SU-DHL-6 (cell line): ENCODE data around the gene S100P.

Experiments used
- H2AFZ ChIP-seq: fragments of 200-600 bp; sonication (generic); 2 replicates; pipeline ENCODE4 v1.6.1; 2014; ENCODE audit warnings: low read depth, mild to moderate bottlenecking, moderate library complexity, mixed read lengths, antibody characterized with exemption, low read length; ENCODE audit not compliant: severe bottlenecking
- H3F3A ChIP-seq: fragments of 200-600 bp; shearing (Covaris generic); 2 replicates; pipeline ENCODE4 v1.6.0; 2016; ENCODE audit warnings: antibody characterized with exemption, mild to moderate bottlenecking; ENCODE audit not compliant: insufficient read depth
- H3K27ac ChIP-seq: fragments of 200-600 bp; sonication (generic); 2 replicates; pipeline ENCODE4 v1.5.1; 2016; ENCODE audit warnings: low read depth, mild to moderate bottlenecking, low read length, moderate library complexity, mixed read lengths
- H3K27me3 ChIP-seq: fragments of 200-600 bp; sonication (generic), shearing (Covaris generic); 2 replicates; pipeline ENCODE4 v1.6.0; 2014; ENCODE audit warnings: mild to moderate bottlenecking, low read length
- H3K36me3 ChIP-seq: fragments of 200-600 bp; sonication (generic); 2 replicates; pipeline ENCODE4 v1.6.1; 2014; ENCODE audit warnings: mild to moderate bottlenecking, low read length, mixed read lengths
- H3K4me2 ChIP-seq: fragments of 300-600, 200-600 bp; shearing (Covaris generic), sonication (generic); 2 replicates; pipeline ENCODE4 v1.6.0; 2014; ENCODE audit warnings: low read length, low read depth, mild to moderate bottlenecking; ENCODE audit not compliant: poor library complexity, severe bottlenecking
- H3K4me3 ChIP-seq: fragments of 200-600 bp; sonication (generic); 2 replicates; pipeline ENCODE4 v1.5.1; 2014; ENCODE audit warnings: antibody characterized with exemption, low read length, mild to moderate bottlenecking, mixed read lengths; ENCODE audit not compliant: insufficient read depth, poor library complexity, severe bottlenecking
- H3K79me2 ChIP-seq: fragments of 200-600 bp; sonication (generic); 2 replicates; pipeline ENCODE4 v1.6.1; 2014; ENCODE audit warnings: mild to moderate bottlenecking, low read length, moderate library complexity; ENCODE audit not compliant: insufficient read depth
- H3K9ac ChIP-seq: fragments of 200-600 bp; sonication (generic); 2 replicates; pipeline ENCODE4 v1.7.0; 2014; ENCODE audit warnings: mild to moderate bottlenecking, low read length
- H3K9me2 ChIP-seq: fragments of 200-600 bp; sonication (generic); replicated peaks from 2 replicates; pipeline ENCODE4 v1.6.1; 2014; ENCODE audit warnings: low read length; ENCODE audit not compliant: insufficient read depth
- H3K9me3 ChIP-seq: fragments of 200-600 bp; sonication (generic); 2 replicates; pipeline ENCODE4 v1.6.1; 2014; ENCODE audit warnings: low read length, mixed read lengths; ENCODE audit not compliant: insufficient read depth
- H4K20me1 ChIP-seq: fragments of 200-600 bp; sonication (generic); 2 replicates; pipeline ENCODE4 v1.6.1; 2014; ENCODE audit warnings: low read depth, mild to moderate bottlenecking, antibody characterized with exemption, low read length, moderate library complexity, mixed read lengths
- CTCF ChIP-seq: fragments of 200-600 bp; sonication (generic); IDR thresholded peaks from one replicate; pipeline ENCODE4 v1.5.1; 2017; ENCODE audit warnings: antibody characterized with exemption, mild to moderate bottlenecking, low read length, moderate library complexity; ENCODE audit not compliant: insufficient read depth, poor library complexity, severe bottlenecking
- EZH2phosphoT487 ChIP-seq: fragments of 200-600 bp; sonication (generic), shearing (Covaris generic); conservative IDR thresholded peaks from 2 replicates; pipeline ENCODE4 v1.6.1; 2018; ENCODE audit warnings: mild to moderate bottlenecking, antibody characterized with exemption, low read length, moderate library complexity, mixed read lengths

S100P gene

GRCh38 chr4:6663596-6664393, 29.9 kb upstream of the S100P start:
- Histone ChIP-seq H3K4me3 (no peak overlapping the region), H3K36me3 (no peaks in the 10 kb centered on the region), H4K20me1 (no peaks in the 10 kb centered on the region), H3K79me2 (no peaks in the 10 kb centered on the region), H3K27ac (no peak overlapping the region), H3K27me3 (no peaks in the 10 kb centered on the region), H3K9me3 (no peaks in the 10 kb centered on the region), H2AFZ (no peak overlapping the region), H3F3A (no peaks in the 10 kb centered on the region), H3K9me2 (no peaks in the 10 kb centered on the region), H3K4me2 (no peak overlapping the region), H3K9ac (no peak overlapping the region)
- TF ChIP-seq EZH2phosphoT487 (no peak), CTCF (no peak)

- no peaks in the 10 kb centered on the region for H3K9me2 ChIP-seq
- no peak overlapping the region for H3K4me3 ChIP-seq
- no peaks in the 10 kb centered on the region for H3F3A ChIP-seq
- TF ChIP-seq CTCF (no peak), EZH2phosphoT487 (no peak)
- H3K36me3 ChIP-seq, result no peaks in the 10 kb centered on the region
- H4K20me1 ChIP-seq, result no peaks in the 10 kb centered on the region
- no peaks in the 10 kb centered on the region for H3K79me2 ChIP-seq
- no peak overlapping the region for H3K9ac ChIP-seq
- no peaks in the 10 kb centered on the region for H3K27me3 ChIP-seq
- H3K9me3 ChIP-seq, result no peaks in the 10 kb centered on the region
- H3K4me2 ChIP-seq, result no peak overlapping the region
- no peak overlapping the region for H2AFZ ChIP-seq
- no peak overlapping the region for H3K27ac ChIP-seq
Observed at GRCh38 chr4:6665320-6665654, 28.4 kb upstream of the S100P start.

- H3K9ac ChIP-seq, result no peak overlapping the region
- TF ChIP-seq CTCF (no peak), EZH2phosphoT487 (no peak)
- no peak overlapping the region for H3K4me2 ChIP-seq
- no peaks in the 10 kb centered on the region for H3K27me3 ChIP-seq
- no peaks in the 10 kb centered on the region for H3K36me3 ChIP-seq
- H2AFZ ChIP-seq, result no peak overlapping the region
- H3K9me3 ChIP-seq, result no peaks in the 10 kb centered on the region
- H3K9me2 ChIP-seq, result no peaks in the 10 kb centered on the region
- H3K4me3 ChIP-seq, result no peak overlapping the region
- no peaks in the 10 kb centered on the region for H3F3A ChIP-seq
- H3K27ac ChIP-seq, result no peak overlapping the region
- H3K79me2 ChIP-seq, result no peaks in the 10 kb centered on the region
- H4K20me1 ChIP-seq, result no peaks in the 10 kb centered on the region
Observed at GRCh38 chr4:6668391-6668790, 25.3 kb upstream of the S100P start.
